HG03378 (cell line): Measurements from ENCODE around the gene ABR.
"Not testable (repeated sequence)": the region's sequence is repeated elsewhere in the genome, so short reads cannot be mapped to it uniquely, and the experiment has no call there.

Experiments used
- ATAC-seq: cut with Tn5 transposase; IDR thresholded peaks from one replicate; pipeline ENCODE4 v1.9.1; 2021; ENCODE audit warnings: mild to moderate bottlenecking, moderate library complexity; ENCODE audit not compliant: unreplicated experiment

The ABR gene

DNA sequence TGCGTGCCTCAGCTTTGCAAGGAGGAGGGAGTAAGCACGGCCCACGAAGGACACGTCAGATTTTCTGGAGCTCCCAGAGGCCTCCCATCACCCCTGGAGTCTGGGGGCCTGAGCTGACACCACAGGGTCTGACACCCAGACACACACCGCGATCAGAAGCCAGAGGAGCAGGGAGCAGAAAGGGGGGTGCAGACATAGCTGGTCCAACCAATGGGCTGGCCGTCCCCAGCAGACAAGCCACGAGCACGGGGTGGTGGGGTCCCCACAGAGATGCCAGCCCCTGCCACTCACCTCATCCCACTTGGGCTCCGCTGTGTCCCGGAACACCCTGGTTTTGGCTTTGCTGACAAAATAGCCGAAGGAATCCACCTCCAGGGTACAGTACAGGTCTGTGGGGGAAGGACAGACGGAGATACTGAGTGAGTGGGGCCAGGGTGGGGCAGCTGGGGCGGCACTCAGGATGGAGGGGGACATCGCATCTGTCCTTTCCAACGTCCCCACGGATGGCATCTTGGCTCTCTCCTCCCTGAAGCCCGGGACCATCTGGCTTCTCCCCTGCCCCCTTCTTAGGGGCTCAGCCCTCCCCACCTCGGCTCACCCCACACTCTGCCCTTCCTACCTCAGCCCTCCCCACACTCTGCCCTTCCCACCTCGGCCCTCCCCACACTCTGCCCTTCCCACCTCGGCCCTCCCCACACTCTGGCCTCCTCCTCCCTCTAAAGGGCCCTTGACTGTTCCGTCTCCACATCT, 129.4 kb downstream of the ABR start:
- no peak for ATAC-seq

DNA sequence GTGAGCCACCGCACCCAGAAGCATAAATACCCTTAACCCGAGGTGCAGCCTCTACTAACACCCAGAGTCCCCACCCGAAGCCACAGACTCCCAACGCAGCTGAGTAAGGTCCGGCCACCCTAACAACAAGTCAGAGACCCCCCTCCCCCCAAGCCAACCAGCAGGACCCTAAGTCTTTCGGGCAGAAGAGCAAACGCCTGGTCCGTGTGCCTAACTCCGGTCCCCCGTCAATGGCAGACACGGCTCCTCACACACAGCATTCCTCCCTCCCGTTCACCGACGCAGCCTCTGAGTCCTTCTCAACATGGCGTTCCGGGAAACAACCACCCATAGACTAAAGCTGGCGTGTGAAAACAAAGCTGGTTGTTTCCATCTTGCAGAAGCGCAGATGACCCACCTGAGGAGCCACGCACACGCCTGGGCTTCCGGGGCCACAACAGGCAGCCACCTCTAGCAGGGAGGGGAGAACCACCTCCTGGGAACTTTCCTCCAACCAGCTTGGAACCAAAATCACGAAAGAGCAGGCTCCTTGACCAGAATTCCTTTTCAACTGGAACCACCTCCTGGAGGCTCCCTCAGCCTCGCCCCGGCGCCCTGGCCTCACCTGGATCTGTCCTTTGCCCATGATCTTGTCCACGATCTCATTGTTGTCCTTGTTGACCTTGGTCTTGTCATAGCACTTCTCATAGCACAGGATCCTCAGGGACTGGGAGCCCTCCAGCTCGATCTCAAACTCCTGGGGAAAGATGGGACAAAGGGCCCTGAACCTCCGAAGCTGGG, 130.1 kb downstream of the ABR start:
- ATAC-seq = no peak

DNA sequence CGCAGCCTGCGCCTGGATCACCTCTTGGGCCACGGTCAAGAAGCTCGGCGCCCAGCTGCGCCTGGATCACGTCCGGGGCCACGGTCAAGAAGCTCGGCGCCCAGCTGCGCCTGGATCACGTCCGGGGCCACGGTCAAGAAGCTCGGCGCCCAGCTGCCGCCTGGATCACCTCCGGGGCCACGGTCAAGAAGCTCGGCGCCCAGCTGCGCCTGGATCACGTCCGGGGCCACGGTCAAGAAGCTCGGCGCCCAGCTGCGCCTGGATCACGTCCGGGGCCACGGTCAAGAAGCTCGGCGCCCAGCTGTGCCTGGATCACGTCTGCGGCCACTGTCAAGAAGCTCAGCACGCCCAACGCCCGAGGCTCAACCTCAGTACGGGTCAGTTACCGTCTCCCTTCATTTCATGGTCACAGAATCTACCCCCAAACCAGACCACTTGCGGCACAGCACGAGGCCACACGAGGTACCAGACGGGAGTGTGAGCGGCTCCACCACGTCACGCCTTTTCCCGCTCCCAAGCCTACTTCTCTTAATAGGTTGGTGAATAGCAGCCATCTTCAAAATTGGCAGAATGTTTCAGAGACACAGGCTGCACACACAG, 131.2 kb downstream of the ABR start:
- not testable (repeated sequence) for ATAC-seq

DNA sequence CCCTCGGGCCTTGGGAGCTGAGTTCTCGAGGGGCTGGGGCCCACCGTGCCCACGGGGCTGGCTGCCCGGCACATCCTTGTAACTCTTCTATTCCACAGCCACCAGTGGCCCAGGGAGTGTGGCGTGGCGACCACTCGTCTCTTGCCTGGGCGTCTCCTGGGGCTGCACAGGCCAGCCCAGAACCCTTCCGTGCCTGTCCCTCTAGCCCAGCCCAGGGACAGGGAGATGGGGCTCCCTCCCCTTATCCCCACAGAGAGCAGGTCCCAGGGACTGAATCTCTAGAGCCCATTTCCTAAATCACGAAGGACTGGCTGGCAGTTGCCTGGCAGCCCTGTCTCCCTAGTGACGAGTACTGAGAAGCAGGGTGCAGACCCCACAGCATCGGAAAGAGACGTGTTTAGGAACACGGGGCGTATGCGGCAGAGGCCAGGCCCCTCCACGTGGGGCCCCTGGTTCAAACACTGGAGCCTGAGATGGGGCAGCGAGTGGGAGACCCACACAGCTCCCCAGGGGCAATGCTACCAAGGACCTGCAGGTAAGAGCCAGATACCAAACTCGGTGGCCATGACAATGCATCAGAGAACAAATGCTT, 131.8 kb downstream of the ABR start:
- ATAC-seq = no peak

DNA sequence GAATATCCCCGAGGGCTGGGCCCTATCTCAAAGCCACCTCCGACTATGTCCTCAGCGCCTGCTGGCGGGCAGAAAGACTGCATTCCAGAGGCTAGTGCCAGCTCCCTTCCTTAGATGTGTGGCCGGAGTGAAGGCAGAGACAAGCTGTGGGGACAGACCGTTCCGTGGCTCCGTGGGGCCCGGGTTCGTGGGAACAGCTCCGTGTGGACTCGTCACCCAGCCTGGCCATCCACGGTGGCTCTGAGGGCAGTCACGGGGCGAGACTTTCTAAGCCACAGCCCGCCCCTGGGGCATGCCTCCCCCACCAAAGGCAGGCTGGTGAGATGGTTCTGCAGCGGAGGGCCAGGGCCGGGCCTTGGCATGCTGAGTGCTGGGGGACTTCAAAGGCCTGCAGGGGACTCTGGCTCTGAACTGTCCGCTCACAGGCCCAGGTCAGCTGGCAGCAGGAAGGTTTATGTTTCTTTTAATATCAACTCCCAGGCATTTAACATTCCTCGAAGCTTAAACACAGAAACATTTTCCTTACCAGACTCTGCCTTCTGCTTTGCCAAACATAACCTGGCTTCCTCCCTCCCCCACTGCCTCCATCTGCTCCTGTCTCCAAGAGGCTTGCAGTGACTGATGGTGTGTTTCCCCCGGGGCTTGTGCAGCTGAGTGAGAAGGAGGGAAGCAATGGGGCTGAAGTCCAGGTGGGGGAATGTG, 132.5 kb downstream of the ABR start:
- ATAC-seq = no peak

DNA sequence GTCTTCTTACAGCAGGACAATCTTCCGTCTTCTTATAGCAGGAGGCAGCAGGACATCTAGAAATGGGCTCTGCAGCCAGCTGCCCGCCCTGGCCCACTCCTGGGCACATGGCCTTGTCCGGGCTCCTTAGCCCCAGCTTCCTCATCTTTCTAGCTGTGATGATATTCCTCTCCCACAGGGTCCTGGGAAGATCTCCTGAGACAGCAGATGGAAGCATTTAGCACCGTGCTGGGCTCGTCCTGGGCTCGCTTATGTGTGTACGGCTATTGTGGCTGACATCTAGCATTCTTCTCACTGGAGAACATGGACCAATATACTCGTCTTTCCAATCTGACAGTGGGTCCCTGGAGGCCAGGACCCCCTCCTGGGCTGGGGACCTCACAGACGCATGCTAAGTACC, 134.3 kb downstream of the ABR start:
- ATAC-seq = no peak

DNA sequence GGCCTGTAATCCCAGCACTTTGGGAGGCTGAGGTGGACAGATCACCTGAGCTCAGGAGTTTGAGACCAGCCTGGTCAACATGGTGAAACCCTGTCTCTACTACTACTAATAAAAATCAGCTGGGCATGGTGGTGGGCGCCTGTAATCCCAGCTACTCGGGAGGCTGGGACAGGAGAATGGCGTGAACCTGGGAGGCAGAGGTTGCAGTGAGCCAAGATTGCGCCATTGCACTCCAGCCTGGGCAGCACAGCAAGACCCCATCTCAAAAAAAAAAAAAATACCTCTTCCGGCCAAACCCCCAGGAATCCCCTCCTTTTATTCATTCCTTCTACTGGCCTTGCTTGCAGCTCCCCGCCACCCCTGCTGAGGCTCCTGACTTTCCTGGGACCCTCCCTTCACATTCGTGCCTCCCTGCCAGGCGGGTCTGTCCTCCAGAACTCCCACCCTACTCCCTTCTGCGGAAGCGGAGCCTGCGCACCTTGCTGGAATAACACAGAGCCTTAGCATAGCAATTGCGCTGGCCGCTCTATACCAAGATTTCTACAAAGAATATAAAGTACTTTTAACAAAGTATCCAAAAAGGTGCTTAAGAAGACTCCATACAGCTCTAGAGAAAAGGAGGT, 135.3 kb downstream of the ABR start:
- ATAC-seq = not testable (repeated sequence)

DNA sequence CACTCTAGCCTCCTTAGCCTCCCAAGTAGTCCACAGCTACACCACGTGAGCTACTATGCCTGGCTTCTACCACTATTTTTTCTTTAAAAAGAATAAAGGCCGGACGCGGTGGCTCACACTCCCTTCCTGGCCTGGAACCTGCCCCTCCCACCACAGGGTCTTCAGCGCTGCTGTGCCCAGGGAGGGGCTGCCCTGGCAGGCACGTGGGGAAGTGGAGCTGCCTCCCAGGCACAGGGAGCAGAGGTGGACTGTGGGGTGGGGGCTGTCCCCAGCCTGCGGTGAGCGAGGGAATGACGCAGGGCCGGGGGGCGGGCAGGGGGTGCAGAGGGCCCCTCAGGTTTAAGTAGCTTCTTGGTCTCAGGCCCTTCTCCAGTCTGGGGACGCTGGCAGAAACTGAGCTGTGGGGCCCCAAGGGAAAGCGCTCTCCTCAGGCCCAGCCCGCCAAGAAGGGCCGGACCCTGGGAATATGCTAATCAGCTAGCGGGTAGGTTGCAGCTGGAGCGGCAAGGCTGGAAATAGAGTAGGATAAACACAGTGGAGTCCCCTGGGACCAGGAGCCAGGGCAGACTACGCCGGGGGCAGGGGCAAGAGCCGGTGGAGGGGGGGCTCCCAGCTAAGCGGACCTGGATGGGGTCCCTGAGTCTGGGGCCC, 136.1 kb downstream of the ABR start:
- no peak for ATAC-seq

DNA sequence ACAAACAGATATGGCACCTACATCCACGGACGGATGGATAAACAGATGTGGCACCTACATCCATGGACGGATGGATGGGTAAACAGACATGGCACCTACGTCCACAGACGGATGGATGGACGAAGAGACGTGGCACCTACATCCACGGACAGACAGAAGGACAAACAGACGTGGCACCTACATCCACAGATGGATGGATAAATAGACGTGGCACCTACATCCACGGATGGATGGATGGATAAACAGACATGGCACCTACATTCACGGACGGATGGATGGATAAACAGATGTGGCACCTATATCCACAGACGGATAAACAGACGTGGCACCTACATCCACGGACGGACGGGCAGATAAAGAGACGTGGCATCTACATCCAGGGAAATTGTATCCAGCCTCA, 137.3 kb downstream of the ABR start:
- no peak for ATAC-seq

DNA sequence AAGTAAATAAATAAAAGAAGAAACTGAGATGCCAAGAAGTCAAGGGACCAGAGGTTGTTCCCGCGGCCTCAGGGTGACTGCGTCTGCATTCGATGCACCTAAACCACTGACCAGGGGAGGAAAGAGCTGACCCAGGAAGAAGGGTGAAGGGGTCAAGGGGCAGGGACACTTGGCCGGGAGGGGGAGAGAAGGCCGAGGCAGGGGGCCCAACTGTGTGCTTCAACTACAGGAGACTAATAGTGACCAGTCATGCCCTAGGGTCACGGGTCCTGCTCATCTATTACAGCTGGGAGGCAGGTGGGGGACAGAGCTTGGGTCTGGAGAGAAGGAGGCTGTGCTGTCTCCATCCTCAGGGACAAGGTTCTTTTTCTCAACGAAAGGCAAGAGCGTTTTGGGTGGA, 138.0 kb downstream of the ABR start:
- no peak for ATAC-seq

DNA sequence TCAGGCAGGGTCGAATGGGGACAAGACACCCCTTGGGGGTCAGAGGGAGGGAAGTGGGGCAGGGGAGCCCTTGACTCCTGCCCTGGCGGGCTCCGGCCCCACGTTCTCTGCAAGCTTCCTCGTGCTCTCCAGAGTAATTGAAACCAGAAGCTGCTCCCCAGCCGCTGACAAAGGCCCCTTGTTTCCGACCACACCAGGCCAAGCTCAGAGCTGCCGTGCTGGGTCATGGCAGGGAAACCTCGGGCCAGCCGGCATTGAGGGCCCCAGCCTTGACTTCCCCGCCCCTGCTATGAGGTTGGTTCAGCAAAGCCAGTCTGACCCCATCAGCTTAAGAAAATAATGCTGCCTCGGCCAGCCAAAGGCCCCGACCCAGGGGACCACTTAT, 139.6 kb downstream of the ABR start:
- ATAC-seq = no peak

DNA sequence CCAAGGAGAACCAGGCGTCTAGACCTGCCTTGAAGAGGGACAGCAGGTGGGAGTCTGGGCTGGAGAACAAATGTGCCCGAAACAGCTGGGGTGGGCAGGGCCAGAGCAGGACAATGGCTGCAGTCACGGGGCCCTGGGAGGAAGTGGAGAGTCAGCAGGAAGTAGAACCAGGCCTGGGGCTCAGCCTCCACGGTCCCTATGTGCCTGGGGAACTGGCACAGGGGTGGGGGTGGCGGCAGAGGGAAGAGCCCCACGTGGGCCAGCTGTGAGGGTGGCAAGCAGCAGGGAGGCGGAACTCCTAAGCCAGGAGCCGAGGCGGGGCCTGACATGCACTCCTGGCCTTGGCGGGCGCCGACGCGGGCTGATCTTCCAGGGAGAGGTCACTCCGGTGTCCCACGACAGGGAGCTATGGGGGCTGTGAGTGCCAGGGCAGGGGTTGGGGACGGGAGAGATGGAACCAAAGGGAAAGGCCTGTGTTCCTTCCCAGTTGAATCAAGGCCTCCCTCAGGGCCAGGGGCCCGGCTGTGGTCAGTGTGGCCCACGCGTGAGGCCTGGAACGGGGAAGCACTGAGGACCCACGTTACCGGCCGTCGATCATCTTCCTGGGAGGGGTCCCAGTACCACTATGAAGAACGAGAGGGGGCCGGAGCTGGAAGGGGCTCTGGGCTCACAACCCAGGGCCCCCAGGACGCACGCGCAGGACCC, 140.1 kb downstream of the ABR start:
- ATAC-seq = no peak

DNA sequence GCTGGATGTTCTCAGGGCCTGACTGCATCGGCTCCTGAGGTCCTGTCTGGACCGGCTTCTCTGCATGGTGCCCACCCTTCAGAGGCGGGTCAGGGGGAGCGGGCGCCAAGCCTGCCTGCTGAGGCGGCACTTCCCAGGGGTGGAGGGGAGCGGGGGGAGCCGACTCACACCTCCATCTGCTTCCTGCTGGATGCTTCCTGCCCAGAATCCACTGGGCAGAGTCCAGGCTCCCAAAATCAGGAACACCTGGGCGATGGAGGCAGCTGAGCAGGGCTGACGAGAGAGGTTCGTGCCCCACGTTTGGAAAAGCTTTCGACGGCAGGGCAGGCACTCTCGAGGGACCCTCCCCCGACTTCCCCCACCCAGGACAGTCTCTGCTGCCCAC, 140.7 kb downstream of the ABR start:
- ATAC-seq = no peak

DNA sequence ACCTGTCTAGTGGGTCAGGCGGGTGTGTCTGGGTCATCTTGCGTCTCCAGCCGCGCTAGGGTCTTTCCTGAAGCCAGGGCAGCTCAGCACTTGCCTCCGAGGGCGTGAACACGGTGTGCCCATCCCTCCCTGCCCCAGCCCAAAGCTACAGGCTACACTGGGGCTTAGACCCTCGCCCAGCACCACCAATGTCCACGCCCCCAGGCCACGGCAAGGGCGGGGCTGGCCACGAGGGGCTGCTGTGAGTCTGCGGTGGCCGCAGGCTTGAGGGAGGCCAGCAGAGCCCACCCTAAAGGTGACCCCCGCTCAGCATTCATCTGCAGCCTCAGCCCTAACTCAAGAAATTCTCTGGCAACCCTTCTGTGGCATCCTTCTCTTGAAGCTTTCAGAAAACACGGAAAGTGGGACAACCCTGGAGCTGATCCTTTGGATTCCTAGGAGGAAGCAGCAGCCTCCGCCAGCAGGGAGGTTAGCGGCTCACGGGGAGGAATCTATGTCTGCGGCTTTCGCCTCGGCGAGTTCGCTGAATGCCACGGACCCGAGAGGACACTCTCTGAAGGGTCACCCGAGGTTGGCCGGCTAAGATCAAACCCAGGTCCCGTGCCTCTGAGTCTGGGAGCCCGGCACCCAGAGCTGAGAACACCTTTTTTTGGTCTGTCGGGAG, 141.2 kb downstream of the ABR start:
- ATAC-seq = no peak

DNA sequence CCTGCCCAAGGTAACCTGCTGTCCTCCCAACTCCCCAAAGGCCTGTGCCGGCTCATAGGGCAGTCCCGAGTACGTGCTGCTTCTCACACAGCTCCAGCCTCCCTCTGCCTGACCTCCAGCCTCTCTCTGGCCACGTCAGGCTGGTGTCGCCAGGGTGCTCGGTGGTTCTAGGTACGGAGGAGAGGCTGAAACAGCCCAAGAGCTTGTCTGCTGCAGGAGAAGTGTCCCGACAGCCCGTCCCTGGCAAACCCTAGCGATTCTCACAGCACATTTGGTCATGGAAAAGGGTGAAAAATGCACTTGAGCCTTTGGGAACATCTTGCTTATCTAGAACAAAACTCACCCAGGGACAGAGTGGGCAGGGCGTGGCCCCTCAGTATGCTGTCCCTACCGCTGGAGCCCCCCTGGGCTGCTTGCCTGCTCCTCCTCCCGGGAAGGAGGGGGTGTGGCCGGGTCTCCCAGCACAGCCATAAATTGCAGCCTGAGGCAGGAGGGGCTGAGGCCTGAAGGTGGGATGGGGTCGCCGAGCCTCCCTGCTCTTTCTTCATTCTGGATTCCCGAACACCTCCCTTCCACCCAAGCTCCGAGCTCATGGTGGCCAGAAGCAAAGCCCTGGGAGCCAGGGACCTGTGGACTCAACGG, 142.4 kb downstream of the ABR start:
- no peak for ATAC-seq

DNA sequence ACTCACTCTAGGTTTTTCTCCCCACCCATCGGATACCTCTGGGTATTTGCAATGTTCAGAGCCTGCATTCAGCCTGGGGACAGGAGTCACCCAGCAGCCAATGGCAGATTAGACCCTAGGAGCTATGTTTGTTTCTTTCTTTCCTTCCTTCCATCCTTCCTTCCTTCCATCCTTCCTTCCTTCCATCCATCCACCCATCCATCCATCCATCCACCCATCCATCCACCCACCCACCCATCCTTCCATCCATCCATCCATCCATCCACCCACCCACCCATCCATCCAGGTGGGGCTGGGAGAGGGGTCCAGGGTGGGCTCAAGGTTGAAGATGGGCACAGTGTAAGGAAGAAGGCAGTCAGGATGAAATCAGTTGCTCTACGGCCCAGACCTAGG, 142.9 kb downstream of the ABR start:
- ATAC-seq = no peak

DNA sequence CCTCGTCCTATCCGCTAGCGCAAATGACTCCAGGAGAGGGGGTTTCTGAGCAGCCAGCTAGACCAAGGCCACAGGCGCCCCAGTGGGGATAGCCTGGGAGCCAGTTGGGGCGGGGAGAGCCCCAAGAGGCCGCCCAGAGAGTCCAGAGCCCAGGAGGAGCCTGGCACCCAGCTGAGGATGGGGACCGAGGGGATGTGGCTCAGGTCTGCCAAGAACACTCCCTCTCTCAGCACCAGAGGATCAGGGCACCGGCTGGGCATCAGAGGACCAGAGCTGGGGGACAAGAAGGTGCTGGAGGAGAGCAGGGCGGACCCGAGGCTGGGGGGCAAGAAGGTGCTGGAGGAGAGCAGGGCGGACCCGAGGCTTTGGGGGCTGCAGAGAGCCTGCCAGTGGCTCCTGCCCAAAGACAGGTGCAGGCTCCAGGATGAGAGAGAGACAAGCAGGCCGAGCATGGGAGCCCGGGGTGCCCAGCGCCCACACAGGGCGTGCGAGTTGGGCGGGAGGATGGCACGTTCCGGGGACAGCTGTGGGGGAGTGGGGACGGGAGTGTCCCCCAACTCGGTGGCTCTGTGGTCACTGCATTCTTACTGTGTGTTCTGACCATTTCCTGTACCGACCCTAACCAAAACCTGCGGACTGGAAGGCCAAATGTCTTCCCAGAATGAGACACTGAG, 143.5 kb downstream of the ABR start:
- no peak for ATAC-seq

DNA sequence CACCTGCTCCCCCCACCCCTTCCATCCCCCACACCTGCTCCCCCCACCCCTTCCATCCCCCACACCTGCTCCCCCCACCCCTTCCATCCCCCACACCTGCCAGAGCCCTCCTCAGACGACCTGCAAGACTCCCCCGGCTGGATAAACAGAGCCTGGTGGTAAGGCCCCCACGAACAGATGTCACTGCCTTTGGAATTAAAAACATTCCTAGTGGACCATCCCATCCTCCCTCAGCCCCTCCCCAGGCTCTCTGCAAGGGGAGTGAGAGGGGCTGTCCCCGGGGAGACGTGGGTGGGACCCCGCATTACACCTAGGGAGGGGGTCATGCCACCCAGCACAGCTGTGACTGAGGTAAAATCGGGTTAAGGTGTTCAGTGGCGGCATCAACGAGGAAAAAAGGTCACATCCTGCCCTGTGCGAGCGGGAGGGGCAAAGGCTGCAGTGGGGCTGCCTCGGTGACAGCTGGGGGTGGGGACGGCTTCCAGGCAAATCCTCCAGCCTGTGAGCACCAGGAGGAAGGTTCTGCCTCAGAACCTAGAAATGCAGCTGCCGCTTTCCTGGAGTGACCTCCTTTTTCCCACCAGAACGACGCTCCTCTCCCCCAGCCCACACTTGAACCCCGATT, 144.1 kb downstream of the ABR start:
- ATAC-seq = no peak
